ENCODE measurements around the gene CRYGS.
"Not testable (repeated sequence)": the region's sequence is repeated elsewhere in the genome, so short reads cannot be mapped to it uniquely, and the experiment has no call there.

CRYGS gene

DNA sequence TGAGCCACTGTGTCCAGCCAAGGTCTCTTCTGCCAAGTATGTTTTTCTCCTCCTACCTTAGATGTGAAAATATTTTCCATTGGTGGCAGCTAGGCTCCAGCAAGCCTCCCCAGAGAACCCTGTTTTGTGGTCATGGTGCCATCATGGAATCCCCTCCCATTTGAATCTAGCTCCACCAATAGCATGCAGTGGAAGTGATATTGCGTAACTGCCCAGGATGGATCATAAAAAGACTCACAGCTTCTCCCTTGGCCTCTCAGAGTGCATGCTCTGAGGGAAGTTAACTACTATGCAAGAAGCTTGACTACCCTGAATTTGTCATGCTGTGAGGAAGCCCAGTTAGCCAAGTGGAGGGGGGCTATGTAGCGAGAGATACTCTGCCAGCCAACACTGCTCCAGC is 27.5 kb downstream of the CRYGS start:
- no peak for DNase-seq

- DNase-seq: no peak
Measured at GRCh38 chr3:186515125-186515524, 29.1 kb downstream of the CRYGS start.

GRCh38 chr3:186514296-186515002 is 29.7 kb downstream of the CRYGS start:
- no peak for DNase-seq

DNA sequence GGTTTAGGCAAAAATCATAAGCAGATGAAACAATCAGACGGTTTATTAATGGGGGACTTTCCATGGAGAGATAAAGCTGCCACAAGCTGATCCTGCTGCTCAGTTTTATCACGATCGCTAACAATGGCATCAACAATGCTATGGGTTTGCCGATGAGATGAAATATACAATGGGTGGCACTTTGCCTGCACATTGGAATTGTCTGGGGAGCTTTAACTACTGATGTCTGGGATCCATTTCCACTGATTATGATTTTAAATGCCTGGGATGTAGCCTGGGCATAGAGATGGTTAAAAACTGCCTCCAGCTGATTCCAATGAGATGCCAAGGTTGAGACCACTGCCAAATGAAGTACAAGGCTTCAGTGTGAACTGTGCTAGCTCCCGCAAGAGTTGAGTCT is 30.8 kb downstream of the CRYGS start:
- DNase-seq: no peak

DNA sequence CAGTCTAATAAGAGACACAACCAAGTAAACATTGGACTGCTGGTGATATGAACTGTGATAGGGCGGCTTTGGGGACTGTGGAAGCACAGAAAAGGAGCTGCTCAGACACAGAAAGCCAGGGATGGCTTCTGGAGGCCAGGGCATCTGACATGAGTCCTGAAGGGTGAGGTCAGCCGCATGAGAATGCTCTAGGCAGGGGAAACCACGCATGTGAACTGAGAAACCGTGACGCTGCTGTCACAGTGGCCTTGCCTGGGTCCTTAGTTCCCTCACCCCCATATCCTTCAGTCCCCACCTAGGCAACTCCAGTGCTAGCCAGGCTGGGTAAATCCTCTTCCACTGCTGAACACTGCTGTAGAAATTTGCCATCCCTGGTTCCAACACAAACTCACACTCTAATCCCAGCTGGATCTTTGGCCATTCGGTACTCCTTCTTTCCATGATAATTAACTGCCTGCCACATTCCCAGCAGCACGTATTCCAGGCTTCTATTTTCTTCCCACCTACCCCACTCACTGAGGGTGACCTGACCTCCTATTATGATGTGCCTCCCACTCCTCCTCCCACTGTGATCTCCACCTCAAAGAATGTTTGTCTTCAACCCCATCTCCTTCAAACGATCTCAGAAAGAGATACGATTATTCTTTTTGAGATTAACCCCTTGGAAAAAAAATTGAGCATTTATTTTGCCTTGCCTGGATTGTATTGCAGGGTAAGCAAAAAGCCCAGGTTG is 31.4 kb downstream of the CRYGS start:
- DNase-seq: no peak

DNA sequence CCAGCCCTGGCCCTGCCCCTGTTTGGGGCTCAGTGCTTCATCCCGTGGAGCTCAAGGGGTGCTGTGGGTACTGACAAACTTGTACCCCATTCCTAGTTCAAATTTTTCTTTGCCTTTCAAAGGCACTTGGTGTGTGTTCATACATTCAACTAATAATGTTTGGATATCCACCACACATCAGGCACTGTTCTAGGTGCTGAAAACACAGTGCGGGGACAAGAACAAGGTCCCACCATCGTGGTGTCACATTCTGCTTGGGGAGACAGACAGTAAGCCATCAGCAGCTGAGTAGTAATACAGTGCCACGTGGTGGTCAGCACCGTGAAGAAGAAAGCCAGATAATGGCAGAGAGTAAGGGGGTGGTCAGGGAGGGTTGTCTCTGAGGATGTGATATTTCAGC is 32.5 kb downstream of the CRYGS start:
- DNase-seq: no peak

GRCh38 chr3:186511245-186511644 is 32.9 kb downstream of the CRYGS start:
- no peak for DNase-seq

- DNase-seq: no peak
Measured at GRCh38 chr3:186510374-186511079, 33.7 kb downstream of the CRYGS start.

- DNase-seq: no peak
Measured at GRCh38 chr3:186509423-186509822, 34.8 kb downstream of the CRYGS start.

DNA sequence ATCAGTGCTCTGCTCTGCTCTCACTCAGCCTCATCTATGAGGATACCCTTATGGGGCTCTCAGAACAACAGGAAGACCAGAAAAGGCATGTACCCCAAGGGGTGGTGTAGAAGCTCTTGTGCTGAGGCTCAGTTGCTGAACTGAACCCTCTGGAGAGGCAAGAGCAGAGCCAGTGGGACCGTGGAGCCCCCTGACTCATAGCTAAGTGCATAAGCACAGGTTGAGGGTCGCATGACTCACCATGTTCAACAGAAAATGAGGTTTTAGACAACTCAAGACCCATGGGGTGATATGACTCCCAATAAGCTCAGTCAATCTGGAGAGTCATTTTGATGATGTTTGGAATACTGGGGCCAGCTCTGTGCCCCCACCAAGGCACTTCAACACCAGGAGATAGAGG is 37.3 kb downstream of the CRYGS start:
- DNase-seq: no peak

- no peak for DNase-seq
Measured at GRCh38 chr3:186506191-186506739, 37.9 kb downstream of the CRYGS start.

- no peak for DNase-seq
Measured at GRCh38 chr3:186502966-186503712, 41.0 kb downstream of the CRYGS start.

DNA sequence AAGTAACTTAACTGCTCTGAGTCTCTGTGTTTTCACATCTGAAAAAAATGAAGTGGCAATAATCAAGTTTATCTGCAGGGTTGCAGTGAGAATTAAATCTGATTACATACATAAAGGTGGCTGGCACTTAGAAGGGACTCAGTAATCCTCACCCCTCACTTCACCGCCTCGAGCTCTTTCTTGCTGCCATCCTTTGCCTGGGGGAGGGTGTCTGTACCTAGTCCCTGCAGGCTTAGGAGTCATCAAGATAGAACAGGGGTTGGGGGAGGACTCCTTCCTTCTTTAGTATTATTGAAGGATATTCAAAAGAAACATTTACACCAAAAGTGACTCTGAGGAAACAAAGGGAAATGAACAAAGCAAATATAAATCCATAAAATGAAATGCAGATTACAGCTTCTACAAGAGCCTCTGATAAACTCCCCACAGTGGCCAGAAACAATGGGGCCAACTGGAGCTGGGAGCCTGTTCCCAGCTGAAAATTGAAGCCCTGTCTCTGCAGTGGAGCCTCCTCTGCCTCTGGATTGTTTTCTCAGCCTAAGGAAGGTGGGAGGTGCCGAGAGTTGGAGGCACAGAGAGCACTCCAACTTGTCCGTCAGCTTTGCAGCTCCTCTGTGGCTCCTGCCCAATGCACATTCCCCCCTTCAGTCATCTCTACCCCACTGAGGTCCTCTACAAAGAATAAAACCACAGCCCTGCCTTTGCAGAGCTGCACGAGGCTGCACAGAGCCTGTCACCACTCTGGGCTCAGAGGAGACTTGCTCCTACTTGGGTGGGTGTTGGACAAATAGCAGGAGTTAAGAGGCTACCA is 41.8 kb downstream of the CRYGS start:
- DNase-seq: no peak

DNA sequence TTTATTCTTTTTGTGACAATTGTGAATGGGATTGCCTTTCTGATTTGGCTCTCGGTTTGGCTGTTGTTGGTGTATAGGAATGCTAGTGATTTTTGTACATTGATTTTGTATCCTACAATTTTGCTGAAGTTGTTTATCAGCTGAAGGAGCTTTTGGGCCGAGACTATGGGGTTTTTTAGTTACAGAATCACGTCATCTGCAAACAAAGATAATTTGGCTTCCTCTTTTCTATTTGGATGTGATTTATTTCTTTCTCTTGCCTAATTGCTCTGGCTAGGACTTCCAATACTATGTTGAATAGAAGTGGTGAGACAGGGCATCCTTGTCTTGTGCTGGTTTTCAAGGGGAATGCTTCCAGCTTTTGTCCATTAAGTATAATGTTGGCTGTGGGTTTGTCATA is 44.2 kb downstream of the CRYGS start:
- not testable (repeated sequence) for DNase-seq

DNA sequence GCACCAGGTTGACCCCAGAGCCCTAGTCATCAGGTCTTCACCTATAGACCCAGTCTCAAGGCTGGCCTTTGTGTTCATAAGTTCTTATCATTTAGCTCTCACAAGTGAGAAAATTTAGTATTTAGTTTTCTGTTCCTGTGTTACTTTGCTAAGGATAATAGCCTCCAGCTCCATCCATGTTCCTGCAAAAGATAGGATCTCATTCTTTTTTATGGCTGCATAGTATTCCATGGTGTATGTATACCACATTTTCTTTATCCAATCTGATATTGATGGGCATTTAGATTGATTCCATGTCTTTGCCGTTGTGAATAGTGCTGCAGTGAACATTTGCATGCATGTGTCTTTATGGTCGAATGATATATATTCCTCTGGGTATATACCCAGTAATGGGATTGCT is 46.2 kb downstream of the CRYGS start:
- DNase-seq: not testable (repeated sequence)

DNA sequence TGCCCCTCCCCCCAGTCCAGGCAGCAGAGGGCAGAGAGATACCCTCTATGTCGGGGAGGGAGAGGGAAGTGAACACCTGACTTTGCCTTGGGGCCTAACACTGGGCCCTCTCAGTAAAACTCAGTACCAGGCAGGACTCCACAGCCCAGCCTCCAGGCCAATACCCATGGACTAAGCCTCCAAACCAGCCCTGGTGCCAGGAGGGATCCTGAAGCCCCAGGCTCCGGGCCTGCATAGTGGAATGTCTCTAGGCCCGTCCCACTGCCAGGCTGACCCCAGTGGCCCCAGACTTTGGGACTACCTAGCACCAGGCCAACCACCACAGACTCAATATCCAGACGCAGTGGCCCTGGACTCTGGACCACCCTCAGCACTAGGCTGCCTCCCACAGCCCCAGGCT is 46.6 kb downstream of the CRYGS start:
- no peak for DNase-seq

- DNase-seq: no peak
Measured at GRCh38 chr3:186496635-186497034, 47.5 kb downstream of the CRYGS start.

- DNase-seq: no peak
Measured at GRCh38 chr3:186496016-186496415, 48.2 kb downstream of the CRYGS start.

DNA sequence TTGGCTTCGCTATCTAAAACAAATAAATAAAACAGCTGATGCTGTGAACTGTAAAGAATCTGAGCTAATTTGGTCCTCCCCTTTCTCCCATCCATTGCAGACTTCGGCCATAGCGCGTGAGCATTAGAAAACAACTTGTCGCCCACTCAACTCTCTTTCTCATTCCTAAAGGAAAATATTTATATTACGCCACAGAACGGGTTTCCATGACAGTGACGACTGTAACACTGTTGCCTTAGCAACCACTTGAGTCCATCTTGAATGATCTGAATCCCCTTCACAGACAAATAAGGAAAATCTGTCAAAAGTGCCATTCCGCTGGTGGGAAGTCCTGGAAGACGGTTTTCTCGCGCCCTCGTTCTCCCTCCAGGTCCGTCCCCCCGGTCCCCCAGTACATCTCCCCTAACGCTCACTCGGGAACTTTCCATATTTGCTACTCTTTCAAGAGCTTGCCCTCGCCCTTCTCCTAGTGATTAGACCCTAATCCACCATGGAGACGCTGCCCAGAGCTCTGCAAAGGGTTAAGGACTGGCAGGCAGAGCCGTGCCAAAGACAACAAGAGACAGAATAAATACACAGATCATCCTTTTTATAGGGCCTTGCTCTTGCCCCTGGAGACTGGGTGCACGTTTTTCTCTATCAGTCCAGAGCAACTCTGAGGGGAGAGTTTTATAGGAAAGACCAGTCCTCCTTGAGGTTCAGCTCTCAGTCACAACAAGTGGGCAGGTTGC is 50.5 kb downstream of the CRYGS start:
- no peak for DNase-seq

GRCh38 chr3:186492385-186492984 is 51.7 kb downstream of the CRYGS start:
- no peak for DNase-seq

DNA sequence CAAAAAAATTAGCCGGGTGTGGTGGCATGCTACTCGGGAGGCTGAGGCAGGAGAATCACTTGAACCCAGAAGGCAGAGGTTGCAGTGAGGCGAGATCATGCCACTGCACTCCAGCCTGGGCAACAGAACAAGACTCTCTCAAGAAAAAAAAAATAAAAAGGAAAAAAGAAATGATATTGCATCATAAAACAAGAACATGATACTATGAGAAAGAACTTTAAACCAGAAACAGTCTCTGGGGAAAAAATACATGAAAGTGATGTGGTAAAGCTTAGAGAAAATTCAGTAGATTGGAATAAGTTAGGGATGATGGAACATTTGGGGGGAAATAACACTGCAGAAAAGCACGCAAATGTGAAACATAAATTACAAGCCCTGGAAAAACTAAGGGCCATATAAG is 54.7 kb downstream of the CRYGS start:
- DNase-seq: no peak

Data from NCI-H524 treated with DMSO at 0.1 percent for 48 hours (cell line).